Progenitor cell of endocrine pancreas (in vitro differentiated cells): ENCODE results near the gene ADAMTS18. TPM values are rescaled to one million over a fixed set of nuclear protein-coding genes. Genes with fewer than 3 reads are reported as not detected.

Experiments
- DNase-seq: peaks from one replicate; pipeline ENCODE4 v3.0.0; 2021; ENCODE audit warnings: low spot score; ENCODE audit not compliant: unreplicated experiment
- H3K27ac Mint-ChIP-seq: 2 replicates; pipeline ENCODE4 v1.8.0; 2021; ENCODE audit warnings: mild to moderate bottlenecking, moderate library complexity, mixed read lengths
- H3K27me3 Mint-ChIP-seq: 2 replicates; pipeline ENCODE4 v1.8.0; 2021; ENCODE audit warnings: mixed read lengths
- H3K36me3 Mint-ChIP-seq: 2 replicates; pipeline ENCODE4 v1.8.0; 2022; ENCODE audit warnings: mixed read lengths; ENCODE audit not compliant: insufficient read depth
- H3K4me1 Mint-ChIP-seq: 2 replicates; pipeline ENCODE4 v1.8.0; 2021; ENCODE audit warnings: low read depth, mixed read lengths
- H3K4me3 Mint-ChIP-seq: 2 replicates; pipeline ENCODE4 v1.8.0; 2021; ENCODE audit warnings: low read depth, mild to moderate bottlenecking, moderate library complexity, mixed read lengths
- H3K9me3 Mint-ChIP-seq: 2 replicates; pipeline ENCODE4 v1.8.0; 2021; ENCODE audit warnings: low read depth, mixed read lengths
- total RNA-seq: library from RNA; stranded (reverse); gene quantifications from 2 replicates; pipeline ENCODE4 v1.2.1, GENCODE V29; 2021
- TF ChIP-seq, protein P1 (sequence below): fragments of 200-600 bp; sonication (generic); IDR thresholded peaks from one replicate; pipeline ENCODE4 v1.5.0; 2021; ENCODE audit warnings: antibody characterized with exemption, mild to moderate bottlenecking; ENCODE audit not compliant: unreplicated experiment

ADAMTS18 gene
- total RNA-seq, 1 donor from 2014 or later = 5.8 TPM

DNA sequence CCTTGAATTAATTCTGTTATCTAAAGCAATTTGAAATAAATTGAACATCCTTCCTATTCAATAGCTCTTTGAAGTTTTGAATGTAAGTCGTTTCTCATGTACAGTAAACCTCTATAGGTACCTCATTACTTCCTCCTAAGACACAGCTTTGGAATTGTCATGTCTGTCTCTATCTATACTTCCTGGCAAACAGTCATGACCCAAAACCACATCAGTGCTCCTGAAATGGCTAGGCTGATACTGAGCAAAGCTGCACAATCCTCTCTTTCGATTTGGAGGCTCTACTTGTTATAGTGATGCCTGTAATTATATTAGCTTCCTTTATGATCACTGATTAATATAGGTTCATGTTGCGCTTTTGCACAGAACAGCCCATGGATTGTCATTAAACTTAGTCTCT, 110.1 kb downstream of the ADAMTS18 start:
- Mint-ChIP-seq H3K27me3 (no peaks in the 10 kb centered on the region), H3K27ac (no peak overlapping the region), H3K36me3 (peaks cover 10% of the 10 kb centered on the region), H3K9me3 (peaks cover 3% of the 10 kb centered on the region), H3K4me3 (no peak overlapping the region), H3K4me1 (peaks cover 12% of the 10 kb centered on the region)
- TF ChIP-seq, protein P1, sequence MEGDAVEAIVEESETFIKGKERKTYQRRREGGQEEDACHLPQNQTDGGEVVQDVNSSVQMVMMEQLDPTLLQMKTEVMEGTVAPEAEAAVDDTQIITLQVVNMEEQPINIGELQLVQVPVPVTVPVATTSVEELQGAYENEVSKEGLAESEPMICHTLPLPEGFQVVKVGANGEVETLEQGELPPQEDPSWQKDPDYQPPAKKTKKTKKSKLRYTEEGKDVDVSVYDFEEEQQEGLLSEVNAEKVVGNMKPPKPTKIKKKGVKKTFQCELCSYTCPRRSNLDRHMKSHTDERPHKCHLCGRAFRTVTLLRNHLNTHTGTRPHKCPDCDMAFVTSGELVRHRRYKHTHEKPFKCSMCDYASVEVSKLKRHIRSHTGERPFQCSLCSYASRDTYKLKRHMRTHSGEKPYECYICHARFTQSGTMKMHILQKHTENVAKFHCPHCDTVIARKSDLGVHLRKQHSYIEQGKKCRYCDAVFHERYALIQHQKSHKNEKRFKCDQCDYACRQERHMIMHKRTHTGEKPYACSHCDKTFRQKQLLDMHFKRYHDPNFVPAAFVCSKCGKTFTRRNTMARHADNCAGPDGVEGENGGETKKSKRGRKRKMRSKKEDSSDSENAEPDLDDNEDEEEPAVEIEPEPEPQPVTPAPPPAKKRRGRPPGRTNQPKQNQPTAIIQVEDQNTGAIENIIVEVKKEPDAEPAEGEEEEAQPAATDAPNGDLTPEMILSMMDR = no peak
- DNase-seq = no peak

- H3K9me3 Mint-ChIP-seq = peaks cover 3% of the 10 kb centered on the region
- TF ChIP-seq, protein P1 = no peak
- H3K36me3 Mint-ChIP-seq = peaks cover 11% of the 10 kb centered on the region
- H3K4me3 Mint-ChIP-seq = no peak overlapping the region
- DNase-seq = no peak
- H3K4me1 Mint-ChIP-seq = peaks cover 12% of the 10 kb centered on the region
- no peaks in the 10 kb centered on the region for H3K27me3 Mint-ChIP-seq
- H3K27ac Mint-ChIP-seq = no peak overlapping the region
Measured at GRCh38 chr16:77323695-77324094, 111.1 kb downstream of the ADAMTS18 start.

DNA sequence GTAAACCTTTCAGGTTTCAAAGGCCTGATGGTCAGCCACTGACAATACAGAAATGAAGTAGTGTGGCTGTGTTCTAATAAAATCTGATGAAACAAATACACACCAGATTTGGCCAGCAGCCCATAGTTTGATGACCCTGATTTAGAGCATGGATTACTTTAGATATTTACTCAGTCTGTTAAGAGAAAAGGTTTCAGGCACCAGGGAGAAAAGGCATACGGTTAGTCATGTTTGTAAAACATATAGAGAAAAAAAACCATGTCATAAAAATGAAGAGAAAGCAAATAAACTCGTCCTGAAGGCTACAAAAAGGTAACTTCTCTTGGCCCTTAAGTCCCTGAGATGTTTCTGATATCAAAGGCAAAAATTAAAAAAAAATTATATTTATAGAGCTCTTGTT, 112.1 kb downstream of the ADAMTS18 start:
- DNase-seq = no peak
- H3K4me3 Mint-ChIP-seq = no peak overlapping the region
- TF ChIP-seq, protein P1 = no peak
- H3K36me3 Mint-ChIP-seq = peaks cover 11% of the 10 kb centered on the region
- H3K27me3 Mint-ChIP-seq = no peaks in the 10 kb centered on the region
- peaks cover 12% of the 10 kb centered on the region for H3K4me1 Mint-ChIP-seq
- H3K9me3 Mint-ChIP-seq = peaks cover 3% of the 10 kb centered on the region
- H3K27ac Mint-ChIP-seq = no peak overlapping the region

GRCh38 chr16:77317059-77317458, 117.8 kb downstream of the ADAMTS18 start:
- H3K9me3 Mint-ChIP-seq = no peaks in the 10 kb centered on the region
- TF ChIP-seq, protein P1 = no peak
- peaks cover under 1% of the 10 kb centered on the region for H3K4me1 Mint-ChIP-seq
- no peak overlapping the region for H3K4me3 Mint-ChIP-seq
- H3K36me3 Mint-ChIP-seq = peaks cover 14% of the 10 kb centered on the region
- no peak overlapping the region for H3K27ac Mint-ChIP-seq
- DNase-seq = no peak
- H3K27me3 Mint-ChIP-seq = no peaks in the 10 kb centered on the region

GRCh38 chr16:77310877-77311276, 124.0 kb downstream of the ADAMTS18 start:
- TF ChIP-seq, protein P1 = no peak
- peaks cover 9% of the 10 kb centered on the region for H3K27me3 Mint-ChIP-seq

More at GRCh38 chr16:77310877-77311276, 124.0 kb downstream of the ADAMTS18 start:
- H3K4me1 Mint-ChIP-seq = peaks cover 9% of the 10 kb centered on the region
- no peak overlapping the region for H3K4me3 Mint-ChIP-seq
- H3K36me3 Mint-ChIP-seq = peaks cover 4% of the 10 kb centered on the region
- no peaks in the 10 kb centered on the region for H3K9me3 Mint-ChIP-seq
- no peak for DNase-seq
- no peak overlapping the region for H3K27ac Mint-ChIP-seq
